ENCODE data around the gene LPCAT2. TPM values are rescaled to one million over a fixed set of nuclear protein-coding genes. Genes with fewer than 3 reads are reported as not detected.

LPCAT2 gene
- total RNA-seq, 2 donors from 2014 or later, result 0.73 to 1.5 TPM

- H3K4me3 Mint-ChIP-seq, result no peak overlapping the region
- no peak for ATAC-seq (replicated peaks)
- H3K27ac Mint-ChIP-seq, result no peak overlapping the region
- no peaks in the 10 kb centered on the region for H3K9me3 Mint-ChIP-seq
- no peaks in the 10 kb centered on the region for H3K36me3 Mint-ChIP-seq (ENCODE audit: low read depth)
- H3K27me3 Mint-ChIP-seq, result peaks cover 41% of the 10 kb centered on the region
- peaks cover 4% of the 10 kb centered on the region for H3K4me1 Mint-ChIP-seq
These were observed 3.4 kb upstream of the LPCAT2 start for GRCh38 chr16:55505333-55506015.

DNA sequence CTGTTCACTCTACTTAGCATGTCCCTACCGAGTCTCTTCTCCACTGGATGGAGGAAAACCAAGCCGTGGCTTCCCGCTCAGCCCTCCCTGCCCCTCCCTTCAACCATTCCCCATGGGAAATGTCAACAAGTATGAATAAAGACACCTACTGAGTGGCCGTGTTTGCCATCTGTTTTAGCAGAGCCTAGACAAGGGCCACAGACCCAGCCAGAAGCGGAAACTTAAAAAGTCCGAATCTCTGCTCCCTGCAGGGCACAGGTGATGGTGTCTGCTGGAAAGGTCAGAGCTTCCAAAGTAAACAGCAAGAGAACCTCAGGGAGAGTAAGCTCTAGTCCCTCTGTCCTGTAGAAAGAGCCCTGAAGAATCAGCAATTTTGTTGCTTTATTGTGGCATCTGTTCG is 2.8 kb upstream of the LPCAT2 start:
- Mint-ChIP-seq H3K27ac (no peak overlapping the region), H3K4me3 (no peak overlapping the region), H3K27me3 (peaks cover 43% of the 10 kb centered on the region), H3K36me3 (ENCODE audit: low read depth) (no peaks in the 10 kb centered on the region), H3K4me1 (peaks cover 4% of the 10 kb centered on the region), H3K9me3 (no peaks in the 10 kb centered on the region)
- no peak for ATAC-seq (replicated peaks)

DNA sequence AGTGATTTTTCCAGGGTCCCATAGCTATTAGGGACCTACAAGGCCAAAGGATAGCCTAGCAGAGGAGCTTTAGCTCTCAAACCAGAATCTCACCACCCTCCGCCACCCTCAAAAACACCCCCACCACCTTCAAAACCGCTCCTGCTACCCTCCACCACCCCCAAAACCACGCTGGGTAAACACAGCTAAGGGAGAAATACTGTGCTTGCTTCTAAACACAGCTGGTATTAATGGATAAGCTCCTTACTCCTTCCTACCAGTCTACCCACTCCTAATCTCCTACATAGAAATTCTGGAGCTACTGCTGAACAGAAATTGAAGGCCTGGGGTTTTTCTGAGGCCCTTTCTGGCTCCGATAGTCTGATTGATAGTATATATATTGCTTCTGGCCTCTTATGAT is 2.2 kb upstream of the LPCAT2 start:
- no peak for ATAC-seq (replicated peaks)

GRCh38 chr16:55508271-55508921 is 476 bp upstream of the LPCAT2 start:
- Mint-ChIP-seq H3K4me1 (peaks cover 4% of the 10 kb centered on the region), H3K4me3 (peak overlapping the region; percentile 44), H3K9me3 (peaks cover 4% of the 10 kb centered on the region), H3K27ac (no peak overlapping the region), H3K36me3 (ENCODE audit: low read depth) (no peaks in the 10 kb centered on the region), H3K27me3 (peaks cover 59% of the 10 kb centered on the region)
- ATAC-seq (replicated peaks), result no peak

More for the DNA sequence above, 2.2 kb upstream of the LPCAT2 start:
- no peak overlapping the region for H3K27ac Mint-ChIP-seq
- no peaks in the 10 kb centered on the region for H3K36me3 Mint-ChIP-seq (ENCODE audit: low read depth)
- no peak overlapping the region for H3K4me3 Mint-ChIP-seq
- no peaks in the 10 kb centered on the region for H3K9me3 Mint-ChIP-seq
- peaks cover 4% of the 10 kb centered on the region for H3K4me1 Mint-ChIP-seq
- H3K27me3 Mint-ChIP-seq, result peaks cover 44% of the 10 kb centered on the region

- Mint-ChIP-seq H3K27ac (no peak overlapping the region), H3K4me1 (peaks cover 4% of the 10 kb centered on the region), H3K4me3 (peak overlapping the region; percentile 44), H3K27me3 (peaks cover 59% of the 10 kb centered on the region), H3K36me3 (ENCODE audit: low read depth) (no peaks in the 10 kb centered on the region), H3K9me3 (peaks cover 4% of the 10 kb centered on the region)
- ATAC-seq (replicated peaks), result no peak
These were observed 1.4 kb downstream of the LPCAT2 start for GRCh38 chr16:55510185-55510805.

- Mint-ChIP-seq H3K27ac (no peak overlapping the region), H3K36me3 (ENCODE audit: low read depth) (no peaks in the 10 kb centered on the region), H3K4me3 (no peak overlapping the region), H3K4me1 (peaks cover 4% of the 10 kb centered on the region), H3K9me3 (peaks cover 4% of the 10 kb centered on the region), H3K27me3 (peaks cover 42% of the 10 kb centered on the region)
- no peak for ATAC-seq (replicated peaks)
These were observed 4.1 kb downstream of the LPCAT2 start for GRCh38 chr16:55512941-55513340.

GRCh38 chr16:55513616-55514015 is 4.7 kb downstream of the LPCAT2 start:
- ATAC-seq (replicated peaks), result no peak
- H3K27me3 Mint-ChIP-seq, result peaks cover 37% of the 10 kb centered on the region
- H3K27ac Mint-ChIP-seq, result no peak overlapping the region
- no peaks in the 10 kb centered on the region for H3K36me3 Mint-ChIP-seq (ENCODE audit: low read depth)
- peaks cover 2% of the 10 kb centered on the region for H3K4me1 Mint-ChIP-seq
- H3K4me3 Mint-ChIP-seq, result no peak overlapping the region
- peaks cover 4% of the 10 kb centered on the region for H3K9me3 Mint-ChIP-seq

DNA sequence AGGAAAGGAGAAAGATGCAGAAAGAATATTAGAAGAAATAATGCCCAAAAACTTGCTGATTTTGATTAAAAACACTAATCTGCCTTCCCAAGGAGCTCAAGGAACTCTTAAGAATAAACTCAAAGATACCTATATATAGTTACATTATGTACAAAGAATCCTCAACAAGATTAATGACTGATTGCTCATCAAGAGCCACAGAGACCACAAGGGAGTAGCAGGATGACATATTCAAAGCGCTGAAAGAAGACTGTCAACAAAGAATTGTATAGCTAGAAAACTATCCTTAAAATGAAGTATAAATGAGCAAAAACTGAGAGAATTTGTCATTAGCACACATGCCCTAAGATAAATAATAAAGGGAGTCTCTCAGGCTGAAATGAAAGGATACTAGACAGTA is 6.2 kb downstream of the LPCAT2 start:
- no peak for ATAC-seq (replicated peaks)
- H3K36me3 Mint-ChIP-seq (ENCODE audit: low read depth), result no peaks in the 10 kb centered on the region
- peaks cover 25% of the 10 kb centered on the region for H3K27me3 Mint-ChIP-seq
- H3K4me3 Mint-ChIP-seq, result no peak overlapping the region
- H3K4me1 Mint-ChIP-seq, result no peaks in the 10 kb centered on the region
- H3K9me3 Mint-ChIP-seq, result peaks cover 4% of the 10 kb centered on the region
- H3K27ac Mint-ChIP-seq, result no peak overlapping the region

DNA sequence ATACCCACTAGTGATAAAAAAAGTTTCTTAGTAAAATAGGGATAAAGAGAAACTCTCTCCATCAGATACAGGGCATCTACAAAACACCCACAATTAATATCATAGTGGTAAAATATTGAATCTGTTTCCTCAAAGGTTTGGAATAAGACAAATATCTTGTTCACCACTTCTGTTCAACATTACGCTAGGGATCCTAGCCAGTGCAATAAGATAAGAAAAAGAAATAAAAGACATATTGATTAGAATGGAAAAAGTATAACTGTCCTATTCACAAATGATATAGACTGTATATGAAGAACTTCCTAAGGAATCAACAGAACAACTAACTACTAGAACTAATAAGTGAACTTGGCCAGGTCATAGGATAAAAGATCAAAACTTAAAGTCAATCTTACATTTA is 12.9 kb downstream of the LPCAT2 start:
- Mint-ChIP-seq H3K27me3 (peaks cover 4% of the 10 kb centered on the region), H3K9me3 (peaks cover 8% of the 10 kb centered on the region), H3K4me1 (no peaks in the 10 kb centered on the region), H3K36me3 (ENCODE audit: low read depth) (no peaks in the 10 kb centered on the region), H3K27ac (no peak overlapping the region), H3K4me3 (no peak overlapping the region)
- no peak for ATAC-seq (replicated peaks)

- Mint-ChIP-seq H3K4me1 (no peaks in the 10 kb centered on the region), H3K27me3 (peaks cover 16% of the 10 kb centered on the region), H3K9me3 (peaks cover 8% of the 10 kb centered on the region), H3K27ac (no peak overlapping the region), H3K4me3 (no peak overlapping the region), H3K36me3 (ENCODE audit: low read depth) (no peaks in the 10 kb centered on the region)
- no peak for ATAC-seq (replicated peaks)
These were observed 17.6 kb downstream of the LPCAT2 start for GRCh38 chr16:55526441-55526840.

DNA sequence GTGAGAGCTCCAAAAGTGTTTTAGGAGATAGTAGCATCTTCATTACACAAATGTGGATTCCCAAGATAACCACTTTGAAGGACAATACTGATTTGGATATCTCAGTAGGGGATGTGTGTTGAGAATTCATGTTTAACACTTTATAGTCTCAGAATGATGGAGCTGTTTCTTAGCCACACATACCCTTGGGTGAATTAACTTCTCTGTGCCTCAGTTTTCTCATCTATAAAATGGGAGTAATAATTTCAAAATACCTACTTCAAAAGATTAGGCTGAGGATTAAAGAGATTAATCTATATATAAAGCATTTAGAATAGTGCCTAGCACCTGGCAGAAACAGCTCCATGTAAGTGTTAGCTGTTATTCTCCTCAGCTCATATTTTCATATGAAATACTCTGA is 19.0 kb downstream of the LPCAT2 start:
- H3K9me3 Mint-ChIP-seq, result no peaks in the 10 kb centered on the region
- no peaks in the 10 kb centered on the region for H3K36me3 Mint-ChIP-seq (ENCODE audit: low read depth)
- no peaks in the 10 kb centered on the region for H3K4me1 Mint-ChIP-seq
- no peak overlapping the region for H3K4me3 Mint-ChIP-seq
- H3K27me3 Mint-ChIP-seq, result peaks cover 16% of the 10 kb centered on the region
- H3K27ac Mint-ChIP-seq, result no peak overlapping the region
- no peak for ATAC-seq (replicated peaks)

GRCh38 chr16:55529018-55529417 is 20.1 kb downstream of the LPCAT2 start:
- Mint-ChIP-seq H3K4me3 (no peak overlapping the region), H3K27me3 (peaks cover 16% of the 10 kb centered on the region), H3K9me3 (no peaks in the 10 kb centered on the region), H3K36me3 (ENCODE audit: low read depth) (no peaks in the 10 kb centered on the region), H3K4me1 (no peaks in the 10 kb centered on the region), H3K27ac (no peak overlapping the region)
- ATAC-seq (replicated peaks), result no peak

GRCh38 chr16:55530316-55530856 is 21.5 kb downstream of the LPCAT2 start:
- H3K9me3 Mint-ChIP-seq, result no peaks in the 10 kb centered on the region
- no peaks in the 10 kb centered on the region for H3K4me1 Mint-ChIP-seq
- no peak overlapping the region for H3K4me3 Mint-ChIP-seq
- no peak for ATAC-seq (replicated peaks)
- H3K36me3 Mint-ChIP-seq (ENCODE audit: low read depth), result no peaks in the 10 kb centered on the region
- peaks cover 12% of the 10 kb centered on the region for H3K27me3 Mint-ChIP-seq
- H3K27ac Mint-ChIP-seq, result no peak overlapping the region

DNA sequence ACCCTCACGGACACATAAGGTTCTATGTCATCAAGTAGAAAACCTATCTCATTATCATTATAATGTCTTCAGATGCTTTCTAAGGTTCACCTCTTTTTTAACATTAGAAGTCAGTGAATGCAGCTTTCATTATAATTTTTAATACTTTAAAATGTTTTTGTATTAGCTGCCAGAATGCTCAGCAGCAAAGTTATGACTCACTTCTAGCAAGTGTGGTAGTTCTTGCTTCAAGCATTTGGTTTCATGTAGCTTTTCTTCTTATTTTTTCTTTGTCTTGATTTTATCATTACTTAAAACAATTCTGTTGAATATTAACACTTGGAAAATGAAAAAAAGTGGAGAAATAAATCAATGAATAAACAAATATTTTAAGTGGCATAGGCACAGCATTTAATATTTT is 23.4 kb downstream of the LPCAT2 start:
- Mint-ChIP-seq H3K36me3 (ENCODE audit: low read depth) (no peaks in the 10 kb centered on the region), H3K4me1 (no peaks in the 10 kb centered on the region), H3K4me3 (no peak overlapping the region), H3K27ac (no peak overlapping the region), H3K9me3 (no peaks in the 10 kb centered on the region), H3K27me3 (peaks cover 12% of the 10 kb centered on the region)
- ATAC-seq (replicated peaks), result no peak

DNA sequence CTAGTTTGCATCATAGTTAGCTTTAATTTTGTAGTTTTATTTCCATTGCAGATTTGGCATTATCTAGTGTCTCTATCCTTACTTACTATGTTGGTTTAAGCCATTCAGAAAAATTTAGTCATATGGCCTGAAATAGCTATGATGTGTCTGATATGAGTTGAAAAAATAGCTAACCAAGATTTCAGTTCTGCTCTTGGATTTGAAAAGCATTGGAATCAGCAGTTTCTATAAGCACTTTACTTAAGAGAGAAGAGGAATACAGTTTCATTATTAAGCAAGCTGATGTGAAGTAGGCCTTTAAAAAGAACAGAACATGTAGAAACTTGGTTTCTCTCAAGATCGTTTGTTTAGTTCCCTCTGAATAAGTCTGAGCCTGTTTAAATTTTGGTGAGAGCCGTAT is 25.9 kb downstream of the LPCAT2 start:
- ATAC-seq (replicated peaks), result no peak
- H3K27ac Mint-ChIP-seq, result no peak overlapping the region
- no peaks in the 10 kb centered on the region for H3K36me3 Mint-ChIP-seq (ENCODE audit: low read depth)
- H3K27me3 Mint-ChIP-seq, result peaks cover 5% of the 10 kb centered on the region
- H3K4me1 Mint-ChIP-seq, result no peaks in the 10 kb centered on the region
- no peaks in the 10 kb centered on the region for H3K9me3 Mint-ChIP-seq
- H3K4me3 Mint-ChIP-seq, result no peak overlapping the region

Data from activated T-helper 17 cell treated with anti-CD3 and anti-CD28 coated beads, Interleukin-2, amount 50 U/mL, for 72 hours (primary cell).